ENCODE measurements around the gene SRC.

SRC gene

GRCh38 chr20:37345339-37346235, at the start of gene SRC:
Gene SRC, plus strand, starts transcription at chr20:37346140. Its CDS starts 38,014 bp downstream, at chr20:37384154.
- Mint-ChIP-seq H3K4me1 (ENCODE audit: low read depth) (peaks cover 19% of the 10 kb centered on the region), H3K36me3 (ENCODE audit: low read depth) (no peaks in the 10 kb centered on the region), H3K9me3 (no peaks in the 10 kb centered on the region), H3K27ac (peak within 1 kb of the TSS; percentile 41), H3K27me3 (no peaks in the 10 kb centered on the region), H3K4me3 (peak within 1 kb of the TSS; percentile 72)
- DNase-seq, result peak; percentile 70

- DNase-seq, result no peak
- Mint-ChIP-seq H3K4me3 (no peak overlapping the region), H3K9me3 (no peaks in the 10 kb centered on the region), H3K36me3 (ENCODE audit: low read depth) (peaks cover 77% of the 10 kb centered on the region), H3K4me1 (ENCODE audit: low read depth) (peaks cover 53% of the 10 kb centered on the region), H3K27ac (peak overlapping the region; percentile 13), H3K27me3 (no peaks in the 10 kb centered on the region)
Measured at GRCh38 chr20:37296371-37296770, 49.6 kb upstream of the SRC start.

GRCh38 chr20:37297066-37297736, 48.7 kb upstream of the SRC start:
- H3K9me3 Mint-ChIP-seq, result no peaks in the 10 kb centered on the region
- H3K4me3 Mint-ChIP-seq, result no peak overlapping the region
- peaks cover 77% of the 10 kb centered on the region for H3K36me3 Mint-ChIP-seq (ENCODE audit: low read depth)
- H3K27ac Mint-ChIP-seq, result no peak overlapping the region
- no peaks in the 10 kb centered on the region for H3K27me3 Mint-ChIP-seq
- H3K4me1 Mint-ChIP-seq (ENCODE audit: low read depth), result peaks cover 47% of the 10 kb centered on the region
- DNase-seq, result no peak

GRCh38 chr20:37298190-37298939, 47.6 kb upstream of the SRC start:
- no peak for DNase-seq
- Mint-ChIP-seq H3K27me3 (no peaks in the 10 kb centered on the region), H3K4me3 (no peak overlapping the region), H3K27ac (no peak overlapping the region), H3K4me1 (ENCODE audit: low read depth) (peaks cover 39% of the 10 kb centered on the region), H3K9me3 (no peaks in the 10 kb centered on the region), H3K36me3 (ENCODE audit: low read depth) (peaks cover 76% of the 10 kb centered on the region)

GRCh38 chr20:37299718-37300528, 46.0 kb upstream of the SRC start:
- no peaks in the 10 kb centered on the region for H3K9me3 Mint-ChIP-seq
- H3K27ac Mint-ChIP-seq, result no peak overlapping the region
- peaks cover 78% of the 10 kb centered on the region for H3K36me3 Mint-ChIP-seq (ENCODE audit: low read depth)

GRCh38 chr20:37301120-37301519, 44.8 kb upstream of the SRC start:
- H3K36me3 Mint-ChIP-seq (ENCODE audit: low read depth), result peaks cover 83% of the 10 kb centered on the region
- H3K9me3 Mint-ChIP-seq, result no peaks in the 10 kb centered on the region
- no peak overlapping the region for H3K4me3 Mint-ChIP-seq
- no peaks in the 10 kb centered on the region for H3K27me3 Mint-ChIP-seq
- H3K27ac Mint-ChIP-seq, result no peak overlapping the region
- H3K4me1 Mint-ChIP-seq (ENCODE audit: low read depth), result peaks cover 15% of the 10 kb centered on the region
- DNase-seq, result no peak

More at GRCh38 chr20:37299718-37300528, 46.0 kb upstream of the SRC start:
- Mint-ChIP-seq H3K4me3 (no peak overlapping the region), H3K4me1 (ENCODE audit: low read depth) (peaks cover 26% of the 10 kb centered on the region), H3K27me3 (no peaks in the 10 kb centered on the region)
- no peak for DNase-seq

- peaks cover 84% of the 10 kb centered on the region for H3K36me3 Mint-ChIP-seq (ENCODE audit: low read depth)
- no peaks in the 10 kb centered on the region for H3K27me3 Mint-ChIP-seq
- H3K27ac Mint-ChIP-seq, result no peak overlapping the region
- DNase-seq, result no peak
- H3K4me3 Mint-ChIP-seq, result no peak overlapping the region
- H3K9me3 Mint-ChIP-seq, result no peaks in the 10 kb centered on the region
- peaks cover 11% of the 10 kb centered on the region for H3K4me1 Mint-ChIP-seq (ENCODE audit: low read depth)
Measured at GRCh38 chr20:37301558-37301957, 44.4 kb upstream of the SRC start.

- Mint-ChIP-seq H3K4me1 (ENCODE audit: low read depth) (peaks cover 6% of the 10 kb centered on the region), H3K9me3 (no peaks in the 10 kb centered on the region), H3K4me3 (no peak overlapping the region), H3K27ac (no peak overlapping the region), H3K36me3 (ENCODE audit: low read depth) (peaks cover 87% of the 10 kb centered on the region), H3K27me3 (no peaks in the 10 kb centered on the region)
- no peak for DNase-seq
Measured at GRCh38 chr20:37302981-37303380, 43.0 kb upstream of the SRC start.

GRCh38 chr20:37303637-37304036, 42.3 kb upstream of the SRC start:
- H3K4me3 Mint-ChIP-seq, result no peak overlapping the region
- no peaks in the 10 kb centered on the region for H3K27me3 Mint-ChIP-seq
- H3K9me3 Mint-ChIP-seq, result no peaks in the 10 kb centered on the region
- peaks cover 87% of the 10 kb centered on the region for H3K36me3 Mint-ChIP-seq (ENCODE audit: low read depth)
- peaks cover 10% of the 10 kb centered on the region for H3K4me1 Mint-ChIP-seq (ENCODE audit: low read depth)
- no peak overlapping the region for H3K27ac Mint-ChIP-seq
- no peak for DNase-seq

GRCh38 chr20:37305079-37305478, 40.9 kb upstream of the SRC start:
- Mint-ChIP-seq H3K36me3 (ENCODE audit: low read depth) (peaks cover 90% of the 10 kb centered on the region), H3K4me1 (ENCODE audit: low read depth) (peaks cover 15% of the 10 kb centered on the region), H3K27me3 (no peaks in the 10 kb centered on the region), H3K4me3 (no peak overlapping the region), H3K9me3 (no peaks in the 10 kb centered on the region), H3K27ac (no peak overlapping the region)
- no peak for DNase-seq

GRCh38 chr20:37305839-37306238, 40.1 kb upstream of the SRC start:
- H3K36me3 Mint-ChIP-seq (ENCODE audit: low read depth), result peaks cover 90% of the 10 kb centered on the region
- no peak overlapping the region for H3K4me3 Mint-ChIP-seq
- no peaks in the 10 kb centered on the region for H3K9me3 Mint-ChIP-seq
- no peak for DNase-seq
- H3K4me1 Mint-ChIP-seq (ENCODE audit: low read depth), result peaks cover 15% of the 10 kb centered on the region
- no peaks in the 10 kb centered on the region for H3K27me3 Mint-ChIP-seq
- no peak overlapping the region for H3K27ac Mint-ChIP-seq

GRCh38 chr20:37308086-37309050, 37.6 kb upstream of the SRC start:
- peaks cover 83% of the 10 kb centered on the region for H3K36me3 Mint-ChIP-seq (ENCODE audit: low read depth)
- no peaks in the 10 kb centered on the region for H3K27me3 Mint-ChIP-seq
- H3K9me3 Mint-ChIP-seq, result no peaks in the 10 kb centered on the region
- H3K27ac Mint-ChIP-seq, result peak overlapping the region; percentile 79
- H3K4me1 Mint-ChIP-seq (ENCODE audit: low read depth), result peaks cover 19% of the 10 kb centered on the region
- DNase-seq, result no peak
- H3K4me3 Mint-ChIP-seq, result no peak overlapping the region

GRCh38 chr20:37309290-37309689, 36.6 kb upstream of the SRC start:
- H3K4me3 Mint-ChIP-seq, result no peak overlapping the region
- H3K36me3 Mint-ChIP-seq (ENCODE audit: low read depth), result peaks cover 84% of the 10 kb centered on the region
- H3K9me3 Mint-ChIP-seq, result no peaks in the 10 kb centered on the region
- H3K27me3 Mint-ChIP-seq, result no peaks in the 10 kb centered on the region
- H3K4me1 Mint-ChIP-seq (ENCODE audit: low read depth), result peaks cover 24% of the 10 kb centered on the region
- H3K27ac Mint-ChIP-seq, result no peak overlapping the region
- DNase-seq, result no peak
